Right cardiac atrium (tissue), 5 donors: ENCODE results near the gene LTBP1. TPM values are rescaled to one million over a fixed set of nuclear protein-coding genes. Genes with fewer than 3 reads are reported as not detected.
A peak's percentile ranks its signal among the peaks of the same experiment; 100 is the strongest.

Source experiments
- ATAC-seq, 2 donors: fragments of 200-7000 bp; cut with Tn5 transposase; one replicate each; pipeline versions ENCODE4 v1.8.0 to v1.9.1; 2020; ENCODE audit warnings: moderate library complexity in 2 of 2, mild to moderate bottlenecking in 1 of 2
- DNase-seq, 3 donors: peaks; one replicate each; pipeline ENCODE4 v3.0.0-alpha.2; 2020
- H3K27ac ChIP-seq: one replicate; pipeline ENCODE4 v1.5.1; 2013; ENCODE audit warnings: mild to moderate bottlenecking, low read length, control low read depth, moderate library complexity
- H3K27me3 ChIP-seq: one replicate; pipeline ENCODE4 v1.6.1; 2013; ENCODE audit not compliant: control insufficient read depth, insufficient read depth
- H3K4me1 ChIP-seq: one replicate; pipeline ENCODE4 v1.6.1; 2013; ENCODE audit warnings: low read length; ENCODE audit not compliant: control insufficient read depth, insufficient read depth
- H3K4me3 ChIP-seq: one replicate; pipeline ENCODE4 v1.5.1; 2013; ENCODE audit warnings: low read length, control low read depth
- H3K9me3 ChIP-seq: one replicate; pipeline ENCODE4 v1.6.1; 2013; ENCODE audit warnings: low read length; ENCODE audit not compliant: control insufficient read depth
- WGBS: extraction: QIAGEN DNeasy Blood & Tissue Kit; methylation state at CpG from one replicate; pipeline ENCODE4 v1.1.7; 2013; 5-methylcytosine and 5-hydroxymethylcytosine counted together
- intact Hi-C, 4 donors: fragments of 100-400 bp; cut with DNase I; formaldehyde crosslinking; loops; one replicate each; pipeline versions ENCODE4 v1.11.0 to v1.14.0; 2022 to 2023
- polyA plus RNA-seq: library from polyadenylated mRNA; stranded (reverse); fragments of 200-250 nt; gene quantifications from one replicate; pipeline ENCODE4 v1.2.3, GENCODE V29; 2013
- total RNA-seq, 4 donors: library from RNA; stranded (reverse); fragmentation: NEBNext Ultra II Directional; extraction: Animal tissue kit (Norgen Biotek cat#: 25700); gene quantifications; one replicate each; pipeline ENCODE4 v1.2.1, GENCODE V29; 2021
- donor health status: healthy with polysubstance abuse.
- donor health status: DM: no; HTN: yes; CAD: no.
- donor health status: DM: no; HTN: no; CAD: no.
- donor health status: DM: no; HTN: yes; CAD: no; lungs with severe emphysema.
- donor health status: DM: yes; HTN: yes; CAD: no.

Gene LTBP1
- total and polyA plus RNA-seq, 5 donors = 53.0 to 218 (median 113) TPM

- no peak overlapping the region for H3K4me3 ChIP-seq
- H3K27ac ChIP-seq = no peak overlapping the region
- intact Hi-C loops = no loop called here
- no peak for DNase-seq
- 89% methylated on average over 4 of the region's 4 CpGs for WGBS
- ATAC-seq = no peak
- H3K9me3 ChIP-seq = no peaks in the 10 kb centered on the region
- H3K4me1 ChIP-seq = no peaks in the 10 kb centered on the region
- H3K27me3 ChIP-seq = no peaks in the 10 kb centered on the region
Observed at GRCh38 chr2:33334083-33334482, 387.3 kb downstream of the LTBP1 start.

- ATAC-seq (no peak), DNase-seq (no peak)
- peaks cover 4% of the 10 kb centered on the region for H3K4me1 ChIP-seq
- H3K4me3 ChIP-seq = no peak overlapping the region
- WGBS = 82% methylated on average over 3 of the region's 3 CpGs
- no peaks in the 10 kb centered on the region for H3K27me3 ChIP-seq
- intact Hi-C loops = no loop called here
- H3K9me3 ChIP-seq = no peaks in the 10 kb centered on the region
- no peak overlapping the region for H3K27ac ChIP-seq
Observed at GRCh38 chr2:33335516-33335915, 388.8 kb downstream of the LTBP1 start.

- Histone ChIP-seq H3K4me1 (peaks cover 4% of the 10 kb centered on the region), H3K9me3 (no peaks in the 10 kb centered on the region), H3K4me3 (no peak overlapping the region), H3K27me3 (no peaks in the 10 kb centered on the region), H3K27ac (no peak overlapping the region)
- ATAC-seq (no peak), DNase-seq (no peak)
- intact Hi-C loops = no loop called here
- 66% methylated on average over 4 of the region's 4 CpGs for WGBS
Observed at GRCh38 chr2:33336036-33336625, 389.4 kb downstream of the LTBP1 start.

- no peak overlapping the region for H3K27ac ChIP-seq
- ATAC-seq (no peak), DNase-seq (no peak)
- H3K4me1 ChIP-seq = peaks cover 4% of the 10 kb centered on the region
- no peaks in the 10 kb centered on the region for H3K27me3 ChIP-seq
- 94% methylated on average over 7 of the region's 7 CpGs for WGBS
- intact Hi-C loops = no loop called here
- H3K9me3 ChIP-seq = no peaks in the 10 kb centered on the region
- no peak overlapping the region for H3K4me3 ChIP-seq
Observed at GRCh38 chr2:33337385-33337960, 390.7 kb downstream of the LTBP1 start.

- no peak for ATAC-seq
- 91% methylated on average over 4 of the region's 4 CpGs for WGBS
- no peak for DNase-seq
- intact Hi-C loops = no loop called here
- Histone ChIP-seq H3K4me1 (peaks cover 4% of the 10 kb centered on the region), H3K9me3 (no peaks in the 10 kb centered on the region), H3K27ac (no peak overlapping the region), H3K4me3 (no peak overlapping the region), H3K27me3 (no peaks in the 10 kb centered on the region)
Observed at GRCh38 chr2:33337981-33338380, 391.2 kb downstream of the LTBP1 start.

- ATAC-seq (no peak), DNase-seq (no peak)
- 88% methylated on average over 5 of the region's 5 CpGs for WGBS
- no peaks in the 10 kb centered on the region for H3K27me3 ChIP-seq
- peaks cover 4% of the 10 kb centered on the region for H3K4me1 ChIP-seq
- H3K4me3 ChIP-seq = no peak overlapping the region
- no peak overlapping the region for H3K27ac ChIP-seq
- intact Hi-C loops = no loop called here
- H3K9me3 ChIP-seq = no peaks in the 10 kb centered on the region
Observed at GRCh38 chr2:33339269-33339668, 392.5 kb downstream of the LTBP1 start.

- WGBS = 21% methylated on average over 6 of the region's 6 CpGs
- Histone ChIP-seq H3K27ac (no peak overlapping the region), H3K27me3 (no peaks in the 10 kb centered on the region), H3K4me3 (no peak overlapping the region), H3K4me1 (peaks cover 4% of the 10 kb centered on the region), H3K9me3 (no peaks in the 10 kb centered on the region)
- ATAC-seq (peak; percentile 96 to 98), DNase-seq (peak; percentile 90 to 96 (median 94))
- intact Hi-C loops = no loop called here
Observed at GRCh38 chr2:33340280-33340679, 393.5 kb downstream of the LTBP1 start.

GRCh38 chr2:33342171-33342570 is 395.4 kb downstream of the LTBP1 start:
- WGBS = 53% methylated on average over 5 of the region's 5 CpGs
- H3K4me3 ChIP-seq = no peak overlapping the region
- DNase-seq = no peak

GRCh38 chr2:33342705-33343104 is 396.0 kb downstream of the LTBP1 start:
- ATAC-seq (no peak), DNase-seq (no peak)
- intact Hi-C loops = no loop called here
- H3K27me3 ChIP-seq = no peaks in the 10 kb centered on the region
- H3K4me1 ChIP-seq = peaks cover 4% of the 10 kb centered on the region
- H3K27ac ChIP-seq = no peak overlapping the region
- 43% methylated on average over 4 of the region's 4 CpGs for WGBS
- no peak overlapping the region for H3K4me3 ChIP-seq
- no peaks in the 10 kb centered on the region for H3K9me3 ChIP-seq

More at GRCh38 chr2:33342171-33342570, 395.4 kb downstream of the LTBP1 start:
- no peaks in the 10 kb centered on the region for H3K27me3 ChIP-seq
- H3K9me3 ChIP-seq = no peaks in the 10 kb centered on the region
- intact Hi-C loops = no loop called here
- ATAC-seq = peak in 1 of 2 donors; percentile 37
- H3K27ac ChIP-seq = no peak overlapping the region
- H3K4me1 ChIP-seq = peaks cover 4% of the 10 kb centered on the region

- 85% methylated on average over 3 of the region's 3 CpGs for WGBS
- no peaks in the 10 kb centered on the region for H3K9me3 ChIP-seq
- ATAC-seq = no peak
- no peaks in the 10 kb centered on the region for H3K27me3 ChIP-seq
- peaks cover 4% of the 10 kb centered on the region for H3K4me1 ChIP-seq
- H3K4me3 ChIP-seq = no peak overlapping the region
- H3K27ac ChIP-seq = no peak overlapping the region
- intact Hi-C loops = no loop called here
- DNase-seq = no peak
Observed at GRCh38 chr2:33343387-33343895, 396.7 kb downstream of the LTBP1 start.

- intact Hi-C loops = no loop called here
- H3K4me1 ChIP-seq = peaks cover 4% of the 10 kb centered on the region
- WGBS = 79% methylated on average over 3 of the region's 3 CpGs
- DNase-seq (no peak), ATAC-seq (no peak)
- H3K27ac ChIP-seq = no peak overlapping the region
- H3K27me3 ChIP-seq = no peaks in the 10 kb centered on the region
- H3K9me3 ChIP-seq = no peaks in the 10 kb centered on the region
- no peak overlapping the region for H3K4me3 ChIP-seq
Observed at GRCh38 chr2:33344230-33344629, 397.5 kb downstream of the LTBP1 start.
